Measurements from ENCODE around the gene SIN3B. TPM values are rescaled to one million over a fixed set of nuclear protein-coding genes. Genes with fewer than 3 reads are reported as not detected.
A peak's percentile ranks its signal among the peaks of the same experiment; 100 is the strongest.
"Not testable (repeated sequence)": the region's sequence is repeated elsewhere in the genome, so short reads cannot be mapped to it uniquely, and the experiment has no call there.

SIN3B gene, protein sequence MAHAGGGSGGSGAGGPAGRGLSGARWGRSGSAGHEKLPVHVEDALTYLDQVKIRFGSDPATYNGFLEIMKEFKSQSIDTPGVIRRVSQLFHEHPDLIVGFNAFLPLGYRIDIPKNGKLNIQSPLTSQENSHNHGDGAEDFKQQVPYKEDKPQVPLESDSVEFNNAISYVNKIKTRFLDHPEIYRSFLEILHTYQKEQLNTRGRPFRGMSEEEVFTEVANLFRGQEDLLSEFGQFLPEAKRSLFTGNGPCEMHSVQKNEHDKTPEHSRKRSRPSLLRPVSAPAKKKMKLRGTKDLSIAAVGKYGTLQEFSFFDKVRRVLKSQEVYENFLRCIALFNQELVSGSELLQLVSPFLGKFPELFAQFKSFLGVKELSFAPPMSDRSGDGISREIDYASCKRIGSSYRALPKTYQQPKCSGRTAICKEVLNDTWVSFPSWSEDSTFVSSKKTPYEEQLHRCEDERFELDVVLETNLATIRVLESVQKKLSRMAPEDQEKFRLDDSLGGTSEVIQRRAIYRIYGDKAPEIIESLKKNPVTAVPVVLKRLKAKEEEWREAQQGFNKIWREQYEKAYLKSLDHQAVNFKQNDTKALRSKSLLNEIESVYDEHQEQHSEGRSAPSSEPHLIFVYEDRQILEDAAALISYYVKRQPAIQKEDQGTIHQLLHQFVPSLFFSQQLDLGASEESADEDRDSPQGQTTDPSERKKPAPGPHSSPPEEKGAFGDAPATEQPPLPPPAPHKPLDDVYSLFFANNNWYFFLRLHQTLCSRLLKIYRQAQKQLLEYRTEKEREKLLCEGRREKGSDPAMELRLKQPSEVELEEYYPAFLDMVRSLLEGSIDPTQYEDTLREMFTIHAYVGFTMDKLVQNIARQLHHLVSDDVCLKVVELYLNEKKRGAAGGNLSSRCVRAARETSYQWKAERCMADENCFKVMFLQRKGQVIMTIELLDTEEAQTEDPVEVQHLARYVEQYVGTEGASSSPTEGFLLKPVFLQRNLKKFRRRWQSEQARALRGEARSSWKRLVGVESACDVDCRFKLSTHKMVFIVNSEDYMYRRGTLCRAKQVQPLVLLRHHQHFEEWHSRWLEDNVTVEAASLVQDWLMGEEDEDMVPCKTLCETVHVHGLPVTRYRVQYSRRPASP
- 34.6 TPM for total RNA-seq

DNA sequence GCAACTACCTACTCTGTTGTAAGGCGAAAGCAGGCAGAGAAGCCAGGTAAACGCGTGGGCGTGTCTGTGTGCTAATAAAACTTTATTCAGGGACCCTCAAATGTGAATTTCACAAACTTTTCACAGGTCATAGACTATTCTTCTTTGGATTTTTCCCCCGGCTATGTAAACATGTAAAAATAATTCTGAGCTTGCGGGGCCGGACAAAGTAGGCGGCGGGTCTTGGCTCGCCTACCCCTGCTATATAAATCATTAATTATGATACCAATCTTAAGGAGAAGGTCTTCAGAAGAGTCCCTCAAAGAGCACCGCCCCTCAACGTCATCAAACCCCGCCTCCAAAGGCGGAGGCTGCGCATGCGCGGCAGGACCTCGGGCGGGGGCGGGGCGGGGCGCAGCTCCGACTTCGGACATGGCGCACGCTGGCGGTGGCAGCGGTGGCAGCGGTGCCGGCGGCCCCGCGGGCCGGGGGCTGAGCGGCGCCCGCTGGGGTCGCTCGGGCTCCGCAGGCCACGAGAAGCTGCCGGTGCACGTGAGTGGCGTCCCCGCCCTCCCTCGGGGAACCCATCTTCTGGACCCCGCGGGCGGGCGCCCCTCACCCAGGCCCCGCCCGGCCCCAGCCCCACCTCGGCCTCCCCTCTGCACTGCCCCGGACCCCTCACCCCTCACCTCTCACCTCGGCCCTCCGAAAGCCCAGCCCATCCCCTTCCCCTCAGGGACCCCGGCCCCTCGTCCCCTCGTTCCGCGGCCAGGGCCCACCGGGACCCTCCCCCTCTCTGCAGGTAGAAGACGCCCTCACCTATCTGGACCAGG, at the start of gene SIN3B:
Gene SIN3B, plus strand, starts transcription at position 389 of the 812 bp plus-strand sequence. Its CDS starts 23 bp downstream, at position 412.
- FAIRE-seq (no peak), DNase-seq (ENCODE audit: low spot score in 2 of 2) (peak; percentile 94 to 96)

- DNase-seq (ENCODE audit: low spot score in 2 of 2) = no peak
- no peak for FAIRE-seq
Measured at GRCh38 chr19:16779539-16780163, 49.5 kb upstream of the SIN3B start.

- DNase-seq (ENCODE audit: low spot score in 2 of 2) = no peak
Measured at GRCh38 chr19:16782719-16783118, 46.5 kb upstream of the SIN3B start.

DNA sequence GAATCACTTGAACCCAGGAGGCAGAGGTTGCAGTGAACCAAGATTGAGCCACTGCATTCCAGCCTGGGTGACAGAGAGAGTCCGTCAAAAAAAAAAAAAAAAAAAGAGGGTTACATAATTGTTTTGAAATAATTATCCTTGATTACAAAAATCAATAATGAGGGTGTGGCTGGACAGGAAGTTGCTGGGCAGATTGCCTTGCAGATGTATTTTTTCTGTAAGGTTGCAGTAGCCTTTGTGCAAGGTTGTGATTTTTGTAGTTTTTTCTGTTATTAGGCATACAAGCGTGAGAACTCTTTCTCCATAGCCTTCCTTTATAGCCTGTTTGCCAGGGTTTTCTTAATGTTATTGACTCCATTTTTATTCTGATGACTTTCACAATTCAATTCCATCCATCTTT, 40.7 kb upstream of the SIN3B start:
- no peak for FAIRE-seq

More at GRCh38 chr19:16782719-16783118, 46.5 kb upstream of the SIN3B start:
- no peak for FAIRE-seq

DNA sequence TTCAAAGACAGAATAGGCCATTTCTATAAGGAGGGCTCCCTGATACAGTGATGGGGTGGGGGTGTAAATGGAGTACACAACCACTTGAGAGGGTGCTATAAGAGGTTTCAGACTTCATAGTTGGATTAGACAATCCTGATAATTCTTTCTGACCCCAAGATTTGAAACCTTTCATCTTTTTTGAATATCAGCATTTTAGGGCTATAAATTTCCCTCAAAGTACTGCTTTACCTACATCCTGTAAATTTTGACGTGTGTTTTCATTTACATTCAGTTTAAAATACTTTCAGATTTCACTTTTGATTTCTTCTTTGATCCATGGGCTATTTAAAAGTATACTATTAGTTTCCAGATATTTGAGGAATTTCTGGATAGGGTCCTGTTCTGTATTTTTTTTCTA, 40.0 kb upstream of the SIN3B start:
- DNase-seq (ENCODE audit: low spot score in 2 of 2) (no peak), FAIRE-seq (no peak)

More for the DNA sequence above, 40.7 kb upstream of the SIN3B start:
- no peak for DNase-seq (ENCODE audit: low spot score in 2 of 2)

DNA sequence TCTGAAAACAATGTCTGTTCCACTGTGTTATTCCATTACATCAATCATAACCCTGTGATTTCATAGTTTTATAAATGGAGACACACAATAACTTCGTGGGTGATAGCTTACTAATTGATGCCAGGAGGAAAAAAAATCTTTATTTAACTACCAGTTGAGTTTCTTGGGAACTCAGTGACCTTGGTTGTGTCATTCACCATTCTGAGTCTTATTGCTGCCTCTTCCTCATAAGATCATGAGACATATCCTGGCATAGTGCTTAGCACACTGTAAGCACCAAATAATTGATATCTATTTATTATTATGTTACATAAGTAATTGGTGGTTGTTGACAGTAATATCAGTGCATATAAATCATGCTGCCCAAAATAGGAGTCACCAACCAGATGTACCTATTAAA, 39.1 kb upstream of the SIN3B start:
- no peak for DNase-seq (ENCODE audit: low spot score in 2 of 2)

GRCh38 chr19:16791942-16792341, 37.3 kb upstream of the SIN3B start:
- DNase-seq (ENCODE audit: low spot score in 2 of 2) (no peak), FAIRE-seq (no peak)

More for the DNA sequence above, 39.1 kb upstream of the SIN3B start:
- FAIRE-seq = no peak

DNA sequence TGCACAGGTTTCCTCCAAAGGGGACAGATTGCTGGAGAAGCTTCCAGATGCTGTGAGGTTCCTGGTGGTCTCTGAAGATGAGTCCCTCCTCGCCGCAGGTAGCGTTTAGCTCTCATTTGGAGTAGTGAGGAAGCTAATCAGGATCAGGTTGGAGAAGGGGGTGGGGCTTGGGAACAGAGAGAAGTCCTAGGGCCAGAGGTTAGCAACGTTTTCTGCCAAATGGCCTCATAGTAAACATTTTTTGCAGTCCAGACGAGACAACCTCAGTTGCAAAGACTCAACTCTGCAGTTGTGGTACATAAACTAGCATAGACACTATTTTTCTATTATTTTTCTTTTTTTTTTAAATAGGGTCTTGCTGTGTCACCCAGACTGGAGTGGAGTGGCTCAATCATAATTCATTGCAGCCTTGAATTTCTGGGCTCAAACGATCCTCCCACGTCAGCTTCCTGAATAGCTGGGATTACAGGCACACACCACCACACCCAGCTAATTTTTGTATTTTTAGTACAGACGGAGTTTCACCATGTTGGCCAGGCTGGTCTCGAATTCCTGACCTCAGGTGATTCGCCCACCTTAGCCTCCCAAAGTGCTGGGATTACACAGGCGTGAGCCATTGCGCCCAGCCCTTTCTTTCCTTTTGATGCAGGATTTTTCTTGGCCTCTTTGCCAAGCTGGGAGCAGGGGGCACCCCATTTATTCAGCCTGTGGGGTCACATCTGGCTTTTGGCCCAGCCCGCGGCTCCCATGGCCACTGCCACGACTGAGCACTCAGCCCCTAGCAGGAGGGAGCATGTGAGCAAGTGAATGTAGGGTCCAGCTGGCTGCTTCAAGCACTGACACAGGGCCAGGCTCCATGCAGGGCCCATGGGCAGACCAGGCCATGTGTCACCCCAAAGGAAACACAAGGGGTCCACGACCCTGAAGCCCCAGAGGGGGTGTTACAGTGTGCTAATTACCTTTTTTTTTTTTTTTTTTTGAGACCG, 34.4 kb upstream of the SIN3B start:
- DNase-seq (ENCODE audit: low spot score in 2 of 2) = no peak
- FAIRE-seq = no peak

DNA sequence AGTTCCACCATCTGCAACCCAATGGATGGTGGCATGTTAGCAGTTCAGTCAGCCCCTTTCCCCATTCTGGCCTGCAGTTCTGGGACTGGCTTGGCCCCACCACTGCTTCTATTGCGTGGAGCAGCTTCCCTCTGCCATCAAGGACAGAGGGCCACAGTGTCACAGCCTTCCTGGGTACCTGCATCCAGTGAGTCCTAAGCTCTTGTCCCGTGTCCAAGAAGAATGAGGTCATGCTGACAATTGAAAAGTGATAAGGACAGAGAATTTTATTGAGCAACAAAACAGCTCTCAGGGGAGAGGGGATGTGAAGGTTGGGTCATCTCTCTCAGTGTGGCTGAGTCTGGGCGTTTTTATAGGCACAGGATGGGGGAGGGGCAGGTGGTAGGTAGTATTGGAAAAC, 33.5 kb upstream of the SIN3B start:
- no peak for FAIRE-seq
- no peak for DNase-seq (ENCODE audit: low spot score in 2 of 2)

- FAIRE-seq (no peak), DNase-seq (ENCODE audit: low spot score in 2 of 2) (no peak)
Measured at GRCh38 chr19:16797876-16798275, 31.3 kb upstream of the SIN3B start.

- not testable (repeated sequence) for FAIRE-seq; DNase-seq (ENCODE audit: low spot score in 2 of 2)
Measured at GRCh38 chr19:16798326-16798725, 30.9 kb upstream of the SIN3B start.

- DNase-seq (ENCODE audit: low spot score in 2 of 2) (no peak), FAIRE-seq (no peak)
Measured at GRCh38 chr19:16799740-16800139, 29.5 kb upstream of the SIN3B start.

- FAIRE-seq (no peak), DNase-seq (ENCODE audit: low spot score in 2 of 2) (no peak)
Measured at GRCh38 chr19:16801600-16802013, 27.6 kb upstream of the SIN3B start.

GRCh38 chr19:16804176-16804575, 25.0 kb upstream of the SIN3B start:
- DNase-seq (ENCODE audit: low spot score in 2 of 2) (no peak), FAIRE-seq (no peak)

DNA sequence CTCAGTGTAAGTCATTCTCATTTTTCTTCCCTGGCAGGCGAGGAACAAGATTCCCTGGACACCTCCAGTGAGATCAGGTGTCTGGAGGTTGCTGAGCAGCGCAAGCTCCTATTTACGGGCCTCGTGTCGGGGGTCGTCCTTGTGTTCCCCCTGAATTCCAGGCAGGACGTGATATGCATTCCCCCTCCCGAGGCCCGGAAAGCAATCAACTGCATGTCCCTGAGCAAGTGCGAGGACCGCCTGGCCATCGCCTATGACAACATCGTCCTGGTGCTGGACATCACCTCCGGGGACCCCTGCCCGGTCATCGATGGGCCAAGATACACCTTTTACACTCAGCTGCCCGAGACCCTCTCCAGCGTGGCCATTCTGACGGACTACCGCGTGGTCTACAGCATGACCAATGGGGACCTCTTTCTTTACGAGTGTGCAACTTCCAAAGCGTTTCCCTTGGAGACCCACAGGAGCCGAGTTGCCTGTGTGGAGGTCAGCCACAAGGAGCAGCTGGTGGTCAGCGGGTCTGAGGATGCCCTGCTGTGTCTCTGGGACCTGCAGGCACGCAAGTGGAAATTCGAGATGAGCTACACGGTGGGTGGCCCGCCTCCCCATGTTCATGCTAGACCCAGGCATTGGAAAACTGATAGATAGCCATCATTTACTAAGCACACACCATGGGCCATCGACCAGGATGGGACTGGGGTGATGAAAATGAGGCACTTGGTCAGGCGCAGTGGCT, 21.5 kb upstream of the SIN3B start:
- FAIRE-seq (no peak), DNase-seq (ENCODE audit: low spot score in 2 of 2) (no peak)

- DNase-seq (ENCODE audit: low spot score in 2 of 2) (no peak), FAIRE-seq (no peak)
Measured at GRCh38 chr19:16814526-16815100, 14.6 kb upstream of the SIN3B start.

GRCh38 chr19:16820056-16820455, 9.1 kb upstream of the SIN3B start:
- FAIRE-seq (no peak), DNase-seq (ENCODE audit: low spot score in 2 of 2) (no peak)

Measured in frontal cortex (tissue), 4 donors.